ENCODE results near the gene MEGF11.
A peak's percentile ranks its signal among the peaks of the same experiment; 100 is the strongest.
"Not testable (repeated sequence)": the region's sequence is repeated elsewhere in the genome, so short reads cannot be mapped to it uniquely, and the experiment has no call there.

Gene MEGF11

DNA sequence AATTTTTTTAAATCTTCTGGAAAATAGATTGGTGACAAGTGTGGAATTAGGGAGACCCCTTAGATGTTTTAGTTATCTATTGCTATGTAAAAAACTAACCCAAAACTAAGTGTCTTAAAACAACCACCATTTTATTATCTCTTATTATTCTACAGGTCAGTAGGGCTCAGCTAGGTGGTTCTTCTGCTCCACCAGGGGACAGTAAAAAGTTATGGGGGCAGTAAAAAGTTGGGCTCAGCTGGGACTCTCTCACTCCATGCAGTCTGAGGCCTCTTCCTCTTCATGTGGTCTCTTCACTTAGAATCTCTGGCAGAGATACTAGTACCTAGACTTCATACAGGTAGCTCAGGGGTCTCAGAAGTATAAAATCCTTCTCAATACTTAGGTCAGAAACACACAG, 21.8 kb upstream of the MEGF11 start:
- DNase-seq: no peak

DNA sequence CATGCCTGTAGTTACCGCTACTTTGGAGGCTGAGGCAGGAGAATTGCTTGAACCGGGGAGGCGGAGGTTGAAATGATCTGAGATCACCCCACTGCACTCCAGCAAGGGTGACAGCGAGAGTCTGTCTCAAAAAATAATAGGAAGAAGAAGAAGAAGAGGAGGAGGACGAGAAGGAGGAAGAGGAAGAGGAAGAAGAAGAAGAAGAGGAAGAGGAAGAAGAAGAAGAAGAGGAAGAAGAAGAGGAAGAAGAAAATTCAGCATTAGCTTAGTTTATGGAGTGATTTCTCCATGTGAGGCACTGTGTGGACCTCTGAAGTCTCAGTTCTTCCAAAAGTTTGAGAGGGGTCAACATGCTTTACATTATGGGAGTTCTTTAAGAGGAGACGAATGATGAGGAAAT, 17.4 kb upstream of the MEGF11 start:
- DNase-seq: no peak

- DNase-seq: no peak
Observed at GRCh38 chr15:66269326-66270090, 16.0 kb upstream of the MEGF11 start.

- no peak for DNase-seq
Observed at GRCh38 chr15:66264859-66265513, 11.4 kb upstream of the MEGF11 start.

DNA sequence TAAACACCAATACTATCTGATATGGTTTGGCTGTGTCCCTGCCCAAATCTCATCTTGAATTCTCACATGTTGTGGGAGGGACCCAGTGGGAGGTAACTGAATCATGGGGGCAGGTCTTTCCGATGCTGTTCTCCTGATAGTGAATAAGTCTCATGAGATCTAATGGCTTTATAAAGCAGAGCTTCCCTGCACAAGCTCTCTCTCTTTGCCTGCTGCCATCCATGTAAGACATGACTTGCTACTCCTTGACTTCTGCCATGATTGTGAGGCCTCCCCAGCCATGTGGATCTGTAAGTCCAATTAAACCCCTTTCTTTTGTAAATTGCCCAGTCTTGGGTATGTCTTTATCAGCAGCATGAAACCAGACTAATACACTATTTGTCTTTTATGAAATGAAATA, 9.3 kb upstream of the MEGF11 start:
- not testable (repeated sequence) for DNase-seq

DNA sequence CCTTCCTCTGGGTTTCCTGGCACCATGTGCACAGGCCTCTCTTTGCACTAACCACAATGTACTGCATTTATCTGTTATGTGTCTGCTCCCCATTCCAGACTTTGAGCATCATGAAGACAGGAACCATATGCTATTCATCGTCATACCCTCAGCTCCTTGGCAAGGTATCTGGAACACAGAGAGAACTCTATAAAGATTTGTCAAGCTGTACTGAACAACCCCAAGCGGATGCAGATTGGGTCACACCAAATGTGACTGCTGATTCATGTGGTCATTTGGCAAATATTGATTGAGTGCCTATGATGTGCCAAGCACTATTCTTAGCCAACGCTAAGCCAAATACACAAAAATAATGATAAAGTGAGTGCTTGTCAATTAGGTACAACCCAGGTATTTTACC, 7.5 kb upstream of the MEGF11 start:
- no peak for DNase-seq

- DNase-seq: no peak
Observed at GRCh38 chr15:66256692-66257091, 3.1 kb upstream of the MEGF11 start.

DNA sequence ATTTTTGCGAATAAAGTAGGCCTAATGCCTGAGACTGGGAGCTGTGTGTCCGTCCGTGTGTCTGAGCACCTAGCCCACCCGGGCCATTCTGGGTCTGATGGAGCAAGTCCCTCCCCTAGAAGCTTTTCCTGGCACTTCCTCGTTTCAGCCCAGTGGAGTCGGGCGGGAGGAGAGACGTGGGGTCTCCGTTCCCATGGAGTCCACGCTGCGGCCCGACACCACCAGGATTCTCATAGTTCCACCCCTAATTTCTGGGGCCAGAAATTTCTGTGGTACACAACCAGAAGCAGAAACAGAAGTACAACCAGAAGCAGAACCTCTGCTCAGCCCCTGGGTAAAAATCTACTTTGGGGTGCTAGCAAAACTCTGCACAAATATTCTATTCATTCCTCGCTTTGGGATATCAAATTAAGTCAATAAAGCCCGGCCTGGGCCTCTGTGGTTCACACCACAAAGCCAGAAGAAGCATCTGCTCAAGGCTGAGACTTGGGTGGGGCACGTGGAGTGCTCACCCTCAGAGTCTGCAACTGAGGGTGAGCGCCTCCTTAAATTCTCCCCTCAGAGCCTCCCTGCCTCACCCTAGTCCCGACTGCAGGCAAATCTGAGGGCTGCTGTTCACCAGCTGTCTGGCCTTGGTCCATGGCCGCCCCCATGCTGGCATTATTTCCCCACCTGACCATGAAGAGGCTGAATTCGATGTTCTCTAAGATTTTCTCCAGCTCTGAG, 1.6 kb upstream of the MEGF11 start:
- DNase-seq: no peak

- no peak for DNase-seq
Observed at GRCh38 chr15:66254089-66254950, 770 bp upstream of the MEGF11 start.

GRCh38 chr15:66252685-66253417, 699 bp downstream of the MEGF11 start:
- no peak for DNase-seq

GRCh38 chr15:66251790-66252684, 1.5 kb downstream of the MEGF11 start:
- DNase-seq: peak; percentile 31

DNA sequence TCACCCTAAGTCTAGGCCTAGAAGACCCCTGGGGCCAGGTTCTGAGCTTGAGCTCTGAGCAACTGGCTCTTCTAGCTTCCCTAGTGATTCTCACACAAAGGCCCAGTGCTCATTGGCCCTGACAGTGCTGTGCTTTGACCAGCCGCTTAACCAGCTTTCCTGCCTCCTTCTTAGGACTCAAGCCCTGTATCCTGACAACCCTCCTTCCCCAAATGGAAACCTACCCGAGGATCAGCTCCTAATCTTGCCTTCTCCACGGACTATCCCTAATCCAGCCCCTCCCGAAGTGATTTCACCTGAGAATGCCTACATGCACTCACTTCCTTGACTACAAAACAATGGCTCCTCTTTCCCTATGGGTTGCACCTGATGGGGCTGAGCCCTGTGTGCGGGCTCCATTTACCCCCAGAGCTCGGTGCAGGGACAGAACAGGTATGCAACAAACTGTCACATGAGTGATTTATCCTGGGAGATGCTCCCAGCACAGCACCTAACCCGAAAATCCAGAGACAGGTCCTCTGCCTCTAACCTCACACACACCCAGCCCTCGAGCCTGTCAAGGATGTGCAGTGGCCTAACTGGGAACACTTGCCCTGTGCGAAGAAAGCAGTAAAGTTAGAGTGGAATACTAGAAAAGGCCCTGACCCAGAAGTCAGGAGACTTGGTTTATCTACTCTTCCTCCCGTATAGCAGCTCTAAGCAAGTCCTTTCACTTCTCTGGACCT, 2.3 kb downstream of the MEGF11 start:
- no peak for DNase-seq

GRCh38 chr15:66249605-66250174, 3.9 kb downstream of the MEGF11 start:
- no peak for DNase-seq

DNA sequence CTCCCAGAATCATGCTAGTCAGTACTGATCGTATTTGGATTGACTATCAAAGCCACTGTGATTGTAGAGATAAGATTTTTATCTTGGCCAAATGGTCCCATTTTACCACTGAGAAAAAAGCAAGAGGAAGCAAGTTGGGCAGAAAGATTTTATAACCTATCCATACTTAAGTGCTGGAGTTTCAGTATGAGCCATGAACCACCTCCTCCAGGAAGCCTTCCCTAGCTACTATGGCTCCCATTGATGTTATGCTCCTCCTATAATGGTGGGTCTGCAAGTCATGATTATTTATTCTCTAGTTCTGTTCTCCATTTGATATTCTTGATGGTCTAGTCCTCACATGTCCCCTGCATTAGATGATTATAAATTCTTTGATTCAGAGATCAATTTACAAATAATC, 6.6 kb downstream of the MEGF11 start:
- DNase-seq: no peak

DNA sequence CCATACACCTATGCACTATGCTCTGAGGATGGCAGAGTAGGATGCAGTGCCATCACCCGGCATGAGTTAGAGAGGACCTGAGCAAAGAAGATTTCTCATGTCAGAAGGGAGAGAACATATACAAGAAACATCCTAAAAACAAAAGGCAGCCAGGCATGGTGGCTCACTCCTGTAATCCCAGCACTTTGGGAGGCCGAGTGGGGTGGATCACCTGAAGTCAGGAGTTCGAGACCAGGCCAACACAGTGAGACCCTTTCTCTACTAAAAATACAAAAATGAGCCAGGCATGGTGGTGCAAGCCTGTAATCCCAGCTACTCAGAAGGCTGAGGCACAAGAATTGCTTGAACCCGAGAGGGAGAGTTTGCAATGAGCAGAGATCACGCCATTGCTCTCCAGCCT, 7.7 kb downstream of the MEGF11 start:
- not testable (repeated sequence) for DNase-seq

DNA sequence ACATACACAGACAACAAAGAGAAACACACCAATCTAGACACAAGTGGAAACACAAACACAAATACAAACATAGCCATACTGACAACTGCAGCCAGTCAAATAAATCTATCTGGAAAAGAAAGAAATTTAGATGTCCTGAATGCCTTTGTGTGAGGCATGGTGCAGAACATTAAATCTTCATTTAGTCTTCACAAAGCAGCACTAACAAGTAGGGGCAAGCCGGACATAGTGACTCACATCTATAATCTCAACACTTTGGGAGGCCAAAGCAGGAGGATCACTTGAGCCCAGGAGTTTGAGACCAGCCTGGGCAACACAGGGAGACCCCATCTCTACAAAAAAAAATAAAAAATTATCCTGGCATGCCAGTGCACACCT, 11.7 kb downstream of the MEGF11 start:
- no peak for DNase-seq

DNA sequence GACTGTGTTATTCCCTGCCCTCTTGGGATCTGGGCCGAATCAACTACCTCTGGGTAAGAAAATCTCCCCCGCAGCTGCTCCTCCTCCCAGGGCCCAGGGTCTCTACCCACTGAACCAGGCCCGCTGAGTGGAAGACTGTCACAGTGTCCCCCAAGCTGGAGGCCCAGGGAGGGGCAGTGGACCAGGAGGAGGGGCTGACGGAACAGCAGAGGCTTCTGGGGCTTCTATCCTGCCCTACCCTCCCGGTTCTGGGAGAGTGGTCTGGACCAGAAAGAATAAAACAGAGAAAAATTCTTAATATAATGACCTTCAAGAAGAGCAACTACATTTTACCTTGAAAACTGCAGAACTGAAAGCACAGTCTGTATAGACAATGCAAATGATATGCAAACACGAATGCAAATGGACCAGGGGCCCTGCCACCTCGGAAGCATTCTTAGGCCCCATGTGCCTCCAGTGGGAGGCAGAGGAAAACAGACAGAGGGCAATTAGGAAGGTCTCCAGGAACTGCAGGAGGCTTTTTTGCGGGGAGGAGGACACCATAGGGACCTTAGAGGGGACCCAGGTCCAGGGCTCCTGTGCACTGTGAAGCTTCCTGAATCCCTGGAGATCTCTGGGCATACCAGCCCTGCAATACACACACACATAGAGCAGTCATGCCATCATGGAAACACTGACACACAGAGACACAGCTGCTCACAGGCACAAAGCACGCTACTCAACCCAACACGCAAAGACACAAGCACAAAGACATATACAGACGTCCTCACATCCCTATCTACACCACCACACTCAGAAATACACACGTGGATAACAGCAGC, 12.3 kb downstream of the MEGF11 start:
- no peak for DNase-seq

GRCh38 chr15:66240240-66240794, 13.2 kb downstream of the MEGF11 start:
- no peak for DNase-seq

- DNase-seq: no peak
Observed at GRCh38 chr15:66239514-66239913, 14.0 kb downstream of the MEGF11 start.
